ENCODE results near the gene MFSD6L.
A peak's percentile ranks its signal among the peaks of the same experiment; 100 is the strongest.

Gene MFSD6L, protein sequence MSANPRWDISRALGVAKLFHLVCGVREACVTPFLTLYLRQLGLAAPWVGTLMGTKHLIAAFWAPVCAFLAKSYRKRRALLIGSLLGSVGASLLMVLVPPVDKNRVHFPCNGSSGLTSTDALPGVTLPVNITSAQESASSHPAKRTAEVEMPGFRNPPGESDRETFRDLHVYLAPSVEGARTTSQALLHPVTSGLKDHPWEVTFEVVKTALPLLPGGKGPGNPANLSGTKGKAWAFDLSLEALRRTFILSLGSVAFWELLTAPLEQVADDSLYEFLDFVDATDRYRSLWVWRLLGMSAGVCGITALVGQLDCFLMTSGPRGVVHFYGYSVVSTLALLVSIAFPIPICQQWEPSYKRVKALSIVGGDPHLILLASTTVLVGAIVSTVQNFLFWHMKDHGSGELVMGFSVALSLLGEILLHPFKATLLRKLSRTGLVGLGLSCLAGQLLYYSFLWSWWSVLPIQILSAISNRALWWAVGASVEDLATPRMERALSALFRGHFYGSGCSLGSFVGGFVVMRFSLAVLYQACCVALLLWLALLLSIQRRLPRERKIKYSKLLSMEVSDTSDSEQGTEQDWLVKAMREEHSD

DNA sequence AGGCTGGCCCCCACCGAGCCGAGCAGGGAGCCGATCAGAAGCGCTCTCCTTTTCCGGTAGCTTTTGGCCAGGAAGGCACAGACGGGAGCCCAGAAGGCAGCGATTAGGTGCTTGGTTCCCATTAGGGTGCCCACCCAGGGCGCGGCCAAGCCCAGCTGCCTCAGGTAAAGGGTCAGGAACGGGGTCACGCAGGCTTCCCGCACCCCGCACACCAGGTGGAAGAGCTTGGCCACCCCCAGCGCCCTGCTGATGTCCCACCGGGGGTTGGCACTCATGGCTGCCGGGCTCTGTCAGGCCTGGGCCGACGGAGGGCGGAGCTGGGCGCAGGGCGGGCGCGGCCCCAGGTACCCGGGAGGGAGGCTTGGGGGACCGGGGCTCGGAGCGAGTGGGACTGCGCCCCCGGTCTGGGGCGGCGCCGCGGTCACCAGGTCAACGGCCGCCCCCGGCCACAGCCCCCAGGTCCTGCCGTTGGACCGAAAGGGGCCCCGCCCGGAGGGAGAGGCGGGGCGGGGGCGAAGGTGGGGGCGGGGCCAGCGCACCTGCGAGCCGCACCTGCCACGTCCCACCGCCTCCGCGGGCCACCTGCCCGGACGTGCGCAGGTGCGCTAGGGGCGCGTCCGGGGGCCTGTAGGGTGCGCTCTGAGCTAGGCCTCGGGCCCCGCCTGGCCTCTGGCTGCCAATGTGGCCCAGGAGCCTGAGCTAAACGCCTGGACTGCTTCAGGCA is at the start of gene MFSD6L:
Gene MFSD6L, minus strand, starts transcription at position 520 of the 724 bp plus-strand sequence. Its CDS starts 245 bp downstream, at position 275.
- no peak for DNase-seq (ENCODE audit: extremely low read depth in 1 of 2, low read depth in 1 of 2)

DNA sequence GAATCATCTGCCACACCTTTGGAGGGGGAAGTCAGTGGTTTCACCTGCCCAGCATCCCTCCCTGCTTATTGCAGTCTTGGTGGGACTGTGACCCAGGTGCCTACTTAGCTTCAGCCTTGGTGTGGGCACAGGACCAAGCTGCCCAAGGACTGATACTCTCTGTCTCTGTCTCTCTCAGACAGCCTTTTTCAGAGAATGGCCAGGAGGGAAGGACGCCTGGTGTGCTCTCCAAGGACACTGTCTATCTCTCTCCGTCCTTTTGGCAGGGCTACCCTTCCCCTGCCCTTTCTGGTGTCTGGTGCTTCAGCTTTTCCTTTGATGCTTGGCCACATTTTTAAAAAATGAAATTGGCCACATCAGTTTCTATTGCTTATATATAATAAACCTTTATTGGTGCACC is 48.7 kb upstream of the MFSD6L start:
- no peak for DNase-seq (ENCODE audit: extremely low read depth in 1 of 2, low read depth in 1 of 2)

DNA sequence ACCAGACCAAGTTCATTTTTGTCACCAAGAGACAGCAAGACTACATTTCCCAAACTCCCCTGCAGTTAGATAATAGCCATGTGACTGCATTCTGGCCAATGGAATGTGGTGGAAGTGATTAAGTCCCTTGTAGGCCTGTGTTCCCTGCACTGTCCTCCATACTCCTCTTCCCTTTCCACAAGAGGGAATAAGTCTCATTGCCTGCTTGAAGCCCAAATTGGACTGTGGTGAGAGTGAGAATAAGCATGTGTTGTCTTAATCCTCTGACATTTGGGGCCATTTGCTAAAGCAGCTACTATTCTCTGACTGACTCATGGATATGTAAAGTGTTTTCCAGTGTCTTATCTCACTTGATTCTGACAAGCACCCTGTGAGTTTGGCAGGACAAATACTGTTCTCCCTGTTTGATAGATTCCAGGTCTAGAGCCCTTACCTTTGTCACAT is 47.6 kb upstream of the MFSD6L start:
- DNase-seq (ENCODE audit: extremely low read depth in 1 of 2, low read depth in 1 of 2) = no peak

DNA sequence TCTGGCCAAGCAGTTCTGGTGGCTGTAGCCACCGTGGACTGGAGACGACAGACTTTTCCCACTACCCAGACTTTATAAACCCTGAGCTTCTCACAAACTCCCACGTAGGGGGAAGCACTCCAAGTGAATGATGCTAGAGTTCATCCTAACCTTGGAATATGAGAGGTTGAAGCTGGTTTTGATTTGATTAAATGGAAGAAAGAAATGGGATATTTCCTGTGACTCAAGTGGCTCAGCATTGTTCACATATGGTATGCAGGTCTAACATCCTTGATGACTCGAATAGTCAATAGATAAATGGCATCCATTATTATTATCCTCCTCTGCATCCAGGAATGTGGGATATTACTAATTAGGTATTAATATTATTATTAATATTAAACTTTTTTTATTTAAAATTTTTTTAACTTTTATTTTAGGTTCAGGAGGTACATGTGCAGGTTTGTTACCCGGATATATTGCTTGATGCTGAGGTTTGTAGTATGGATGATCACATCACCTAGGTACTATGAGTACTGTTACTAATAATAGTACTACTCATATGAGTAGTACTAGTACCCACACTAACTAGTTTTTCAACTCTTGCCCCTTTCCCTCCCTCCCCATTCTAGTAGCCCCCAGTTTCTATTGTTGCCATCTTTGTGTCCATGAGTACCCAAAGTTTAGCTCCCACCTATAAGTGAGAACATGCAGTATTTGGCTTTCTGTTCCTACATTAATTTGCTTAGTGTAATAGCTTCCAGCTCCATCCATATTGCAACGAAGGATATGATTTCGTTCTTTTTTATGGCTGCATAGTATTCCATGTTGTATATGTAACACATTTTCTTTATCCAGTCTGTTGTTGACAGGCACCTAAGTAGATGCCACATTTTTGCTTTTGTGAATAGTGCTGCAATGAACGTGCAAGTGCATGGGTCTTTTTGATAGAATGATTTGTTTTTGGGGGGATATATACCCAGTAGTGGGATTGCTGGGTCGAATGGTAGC is 45.4 kb upstream of the MFSD6L start:
- no peak for DNase-seq (ENCODE audit: extremely low read depth in 1 of 2, low read depth in 1 of 2)

DNA sequence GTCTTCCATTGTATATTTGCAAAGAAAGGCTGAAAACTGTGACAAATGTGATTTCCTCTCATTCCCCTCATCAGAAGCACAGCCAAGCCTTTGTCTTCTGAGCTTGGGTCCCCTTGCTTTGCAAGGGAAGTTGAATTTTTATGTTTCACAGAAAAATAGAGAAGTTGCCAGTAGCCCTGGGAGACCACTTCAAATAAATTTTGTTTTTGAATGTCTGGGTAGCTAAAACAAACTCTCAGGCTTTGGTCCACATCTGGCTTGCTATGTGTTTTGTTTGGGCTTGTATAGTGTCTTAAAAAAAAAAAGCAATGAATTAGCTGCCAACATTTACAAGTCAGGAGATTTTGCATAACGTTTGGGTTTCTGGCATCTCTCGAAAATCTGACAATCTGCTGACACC is 44.2 kb upstream of the MFSD6L start:
- no peak for DNase-seq (ENCODE audit: extremely low read depth in 1 of 2, low read depth in 1 of 2)

DNA sequence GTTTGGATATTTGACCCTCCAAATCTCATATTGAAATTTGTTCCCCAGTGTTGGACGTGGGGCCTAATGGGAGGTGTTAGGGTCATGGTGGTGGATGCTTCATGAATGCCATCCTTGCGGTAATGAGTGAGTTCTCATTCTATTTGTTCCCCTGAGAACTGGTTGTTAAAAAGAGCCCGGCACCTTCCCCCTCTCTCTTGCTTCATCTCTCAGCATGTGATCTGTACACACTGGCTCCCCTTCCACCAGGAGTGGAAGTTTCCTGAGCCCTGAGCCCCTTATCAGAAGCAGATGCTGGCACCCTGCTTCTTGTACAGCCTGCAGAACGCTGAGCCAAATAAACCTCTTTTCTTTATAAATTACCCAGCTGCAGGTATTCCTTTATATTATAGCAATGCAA is 42.7 kb upstream of the MFSD6L start:
- DNase-seq (ENCODE audit: extremely low read depth in 1 of 2, low read depth in 1 of 2) = no peak

DNA sequence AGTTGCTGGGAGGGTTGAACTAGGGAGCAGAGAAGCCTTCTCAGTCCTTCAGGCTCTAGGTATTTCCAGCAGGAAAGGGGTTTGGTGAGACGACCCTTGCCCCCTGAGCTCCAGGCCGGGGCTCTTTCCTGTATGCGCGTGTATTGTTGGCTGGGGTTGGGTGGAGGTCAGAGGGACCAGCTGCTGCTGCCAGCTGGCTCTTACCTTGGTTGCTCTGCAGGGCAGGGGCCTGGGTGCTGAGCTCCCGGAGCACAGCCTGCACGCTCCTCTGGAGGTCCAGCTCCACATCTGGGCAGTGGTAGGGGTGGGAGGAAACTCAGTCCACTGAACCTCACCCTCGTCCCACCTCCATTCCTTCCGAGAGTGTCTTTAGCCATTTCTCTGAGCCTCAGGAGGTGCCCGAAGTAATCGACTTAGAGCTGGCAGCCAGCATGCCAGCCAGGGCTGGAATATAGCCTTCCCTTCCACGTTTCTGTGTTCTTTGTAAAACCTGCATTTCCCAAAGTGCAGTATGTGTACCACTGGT is 40.3 kb upstream of the MFSD6L start:
- no peak for DNase-seq (ENCODE audit: extremely low read depth in 1 of 2, low read depth in 1 of 2)

DNA sequence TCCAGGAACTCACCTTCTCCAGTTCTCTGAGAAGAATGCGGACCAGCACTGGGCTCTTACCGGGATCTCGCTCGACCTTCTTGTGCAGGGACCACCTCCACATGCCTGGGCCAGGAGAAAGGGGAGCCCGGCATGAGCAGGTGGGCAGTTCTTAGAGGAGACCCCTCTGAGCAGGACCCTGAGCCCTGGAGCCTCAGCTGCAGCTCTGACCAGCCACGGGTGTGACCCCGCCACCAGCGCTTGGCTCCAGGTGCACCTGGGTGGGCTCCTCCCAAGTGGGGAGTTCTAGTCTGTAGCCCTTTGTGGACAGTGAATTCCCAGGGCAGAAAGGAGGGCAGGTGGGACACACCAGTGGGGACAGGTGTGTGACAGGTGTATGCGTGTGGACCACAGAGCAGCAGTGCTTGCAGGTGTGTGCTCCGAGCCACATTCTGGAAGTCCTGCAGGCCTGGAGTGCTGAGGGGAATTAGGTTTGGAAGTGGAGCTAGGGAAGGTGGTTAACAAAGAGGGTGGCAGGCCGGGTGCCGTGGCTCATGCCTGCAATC is 39.5 kb upstream of the MFSD6L start:
- no peak for DNase-seq (ENCODE audit: extremely low read depth in 1 of 2, low read depth in 1 of 2)

DNA sequence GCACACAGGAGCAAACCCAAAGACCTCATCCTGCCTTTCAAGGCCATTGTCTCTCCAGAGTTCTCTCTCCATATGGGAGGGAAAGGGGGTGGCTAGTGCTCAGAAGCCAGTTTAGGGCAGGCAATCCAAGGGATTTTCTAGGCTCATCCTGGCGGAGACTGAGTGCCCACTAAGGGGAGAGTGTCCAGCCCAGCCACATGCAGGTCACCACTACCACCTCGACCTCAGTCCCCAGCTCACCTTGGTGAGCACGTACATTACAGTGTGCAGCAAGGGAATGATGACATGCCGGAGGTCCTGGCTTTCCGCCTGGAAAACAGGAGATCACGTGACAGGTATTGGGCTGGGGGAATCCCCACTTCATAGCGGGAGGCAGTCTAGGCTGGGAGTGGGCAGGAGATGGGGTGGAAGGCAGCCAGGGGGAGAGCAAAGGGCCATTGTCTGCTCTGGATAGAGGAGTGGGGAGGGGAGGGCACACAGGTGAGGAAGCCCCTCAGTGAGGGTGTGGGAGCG is 38.5 kb upstream of the MFSD6L start:
- no peak for DNase-seq (ENCODE audit: extremely low read depth in 1 of 2, low read depth in 1 of 2)

DNA sequence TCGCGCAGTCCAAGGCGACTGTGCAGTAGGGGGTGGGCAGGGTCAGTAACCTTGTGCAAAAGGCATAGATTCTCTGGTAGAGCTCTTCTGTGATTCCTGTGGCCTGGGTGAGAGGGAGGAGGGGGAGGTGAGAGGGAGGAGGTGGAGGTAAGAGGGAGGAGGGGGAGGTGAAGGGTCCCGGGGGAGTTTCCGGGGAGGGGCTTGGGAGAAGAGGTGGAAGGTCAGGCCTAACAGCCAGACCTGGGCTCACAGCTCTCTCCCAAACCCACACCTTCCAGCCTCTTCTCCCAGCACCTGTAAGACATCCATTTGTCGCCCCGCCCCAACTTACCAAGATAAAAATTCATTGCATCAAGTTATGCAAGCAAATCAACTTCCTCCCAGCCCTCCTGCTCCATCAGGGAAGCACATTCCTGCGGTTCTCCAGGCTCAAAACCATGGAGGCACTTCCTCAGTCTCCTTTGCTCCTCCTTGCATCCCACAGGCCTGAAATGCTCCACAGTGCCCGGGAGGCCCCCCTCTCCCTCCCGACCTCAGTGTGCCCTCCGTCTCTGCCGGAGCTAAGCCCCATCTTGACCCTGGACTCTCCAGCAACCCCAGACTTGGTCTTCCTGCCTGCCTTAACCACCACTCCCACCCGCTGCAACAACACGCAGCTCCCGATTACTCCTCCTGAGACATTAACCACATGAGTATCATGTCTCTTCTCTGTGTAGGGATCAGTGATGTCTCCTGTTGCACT is 37.8 kb upstream of the MFSD6L start:
- DNase-seq (ENCODE audit: extremely low read depth in 1 of 2, low read depth in 1 of 2) = no peak

DNA sequence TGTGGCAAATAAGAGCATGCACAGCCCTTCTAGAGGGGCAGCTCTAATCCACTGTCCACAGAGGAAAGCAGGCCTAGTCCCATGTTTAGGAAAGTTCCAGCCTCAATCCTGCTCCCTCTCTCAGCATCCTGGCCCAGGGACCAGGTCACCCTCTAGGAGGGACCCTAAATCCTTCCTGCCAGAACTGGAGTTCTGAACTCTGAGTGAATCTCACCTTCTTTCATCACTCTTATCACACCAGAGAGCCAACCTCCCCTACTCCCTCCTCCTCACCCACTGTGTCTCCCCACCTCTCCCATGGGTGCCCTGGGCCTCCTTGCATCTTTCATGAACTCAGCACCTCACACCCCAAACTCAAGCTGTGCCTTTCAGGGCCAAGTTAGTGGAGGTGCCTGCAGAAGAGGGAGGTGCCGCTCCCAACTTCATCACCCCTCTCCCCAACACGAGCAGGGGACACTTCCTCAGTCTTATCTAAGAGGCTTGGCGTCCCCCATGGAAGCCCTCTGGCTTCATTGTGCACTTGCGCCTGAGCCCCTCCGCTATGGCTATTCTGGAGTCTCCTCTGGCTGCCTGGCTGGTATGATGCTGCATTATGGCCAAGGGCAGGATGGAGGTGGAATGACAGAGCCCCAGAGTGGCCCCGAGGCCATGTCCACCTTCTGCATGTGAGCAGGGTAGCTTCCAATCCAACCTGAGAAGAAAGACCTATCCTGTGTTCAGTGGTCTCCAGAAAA is 36.6 kb upstream of the MFSD6L start:
- DNase-seq (ENCODE audit: extremely low read depth in 1 of 2, low read depth in 1 of 2) = no peak

DNA sequence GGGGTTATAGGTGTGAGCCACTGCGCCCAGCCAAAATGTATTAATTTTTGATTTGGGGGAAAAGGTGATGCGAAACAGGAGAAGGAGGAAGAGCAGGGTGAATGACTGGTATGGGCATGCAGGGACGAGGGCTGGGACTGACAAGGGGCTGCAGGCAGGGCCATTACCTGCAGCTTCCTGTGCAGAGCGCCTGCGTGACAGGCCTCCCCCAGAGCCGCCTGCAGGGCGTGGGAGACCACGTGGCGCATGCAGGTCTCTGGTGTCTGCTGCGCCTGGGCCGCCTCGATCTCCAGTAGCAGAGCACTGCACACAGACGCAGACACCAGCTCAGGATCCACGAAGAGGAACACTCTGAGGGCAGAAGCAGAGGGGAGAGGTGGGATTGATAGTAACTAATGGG is 35.9 kb upstream of the MFSD6L start:
- DNase-seq (ENCODE audit: extremely low read depth in 1 of 2, low read depth in 1 of 2) = no peak

DNA sequence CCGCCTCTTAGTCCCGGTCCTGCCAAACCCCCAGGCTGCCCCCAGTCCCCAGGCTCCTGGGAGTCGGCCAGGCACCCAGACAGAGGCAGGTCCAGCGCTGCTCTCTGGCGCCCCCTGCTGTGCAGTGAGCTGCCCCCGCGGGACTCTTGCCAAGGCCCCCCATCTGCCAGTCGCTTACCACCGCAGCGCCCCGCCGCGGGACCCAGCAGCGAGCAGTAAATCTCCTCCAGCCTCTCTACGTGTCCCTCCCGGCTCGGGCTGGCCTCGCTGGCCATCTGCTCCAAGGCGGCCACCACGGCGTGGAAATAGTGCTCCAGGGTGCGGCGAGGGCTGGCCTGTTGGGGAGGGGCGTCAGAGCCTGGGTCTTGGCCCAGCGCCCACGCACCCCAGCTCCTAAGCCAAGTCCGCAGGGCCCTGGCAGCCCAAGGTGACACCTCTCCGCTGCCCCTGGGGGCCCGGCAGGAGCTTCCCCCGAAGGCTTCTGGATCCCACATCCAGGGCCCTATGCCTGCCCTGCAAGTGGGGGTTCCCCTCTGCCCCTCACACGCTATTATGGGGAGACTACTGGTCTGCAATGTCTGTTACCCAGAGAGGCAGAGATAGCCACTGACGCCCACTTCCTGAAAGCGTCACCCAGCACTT is 33.7 kb upstream of the MFSD6L start:
- peak in 1 of 2 donors; percentile 13 for DNase-seq (ENCODE audit: extremely low read depth in 1 of 2, low read depth in 1 of 2)

DNA sequence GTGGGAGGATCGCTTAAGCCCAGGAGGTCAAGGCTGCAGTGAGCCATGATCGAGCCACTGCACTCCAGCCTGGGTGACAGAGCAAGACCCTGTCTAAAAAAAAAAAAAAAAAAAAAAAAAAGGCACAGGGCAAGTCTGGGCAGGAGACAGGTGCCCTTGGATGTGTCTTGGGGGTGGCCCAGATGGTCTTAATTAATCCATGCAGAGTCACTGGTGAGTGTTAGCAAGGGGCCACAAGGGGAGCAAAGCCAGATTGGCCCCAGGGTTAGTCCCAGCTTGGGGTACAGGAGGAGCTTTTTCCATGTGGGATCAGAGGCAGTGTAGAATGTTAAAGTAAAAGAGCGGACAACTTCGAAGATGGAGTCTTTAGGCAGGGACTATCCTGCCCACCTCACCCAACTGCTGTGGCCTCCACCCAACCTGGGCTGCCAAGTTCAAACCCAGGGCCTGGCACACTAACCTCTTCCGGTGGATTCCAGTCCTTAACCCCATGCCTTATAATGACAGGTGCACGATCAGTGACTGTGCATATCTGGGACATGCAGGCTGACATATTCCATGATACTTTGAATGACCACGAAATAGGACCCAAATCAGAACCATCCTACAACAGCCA is 32.2 kb upstream of the MFSD6L start:
- no peak for DNase-seq (ENCODE audit: extremely low read depth in 1 of 2, low read depth in 1 of 2)

DNA sequence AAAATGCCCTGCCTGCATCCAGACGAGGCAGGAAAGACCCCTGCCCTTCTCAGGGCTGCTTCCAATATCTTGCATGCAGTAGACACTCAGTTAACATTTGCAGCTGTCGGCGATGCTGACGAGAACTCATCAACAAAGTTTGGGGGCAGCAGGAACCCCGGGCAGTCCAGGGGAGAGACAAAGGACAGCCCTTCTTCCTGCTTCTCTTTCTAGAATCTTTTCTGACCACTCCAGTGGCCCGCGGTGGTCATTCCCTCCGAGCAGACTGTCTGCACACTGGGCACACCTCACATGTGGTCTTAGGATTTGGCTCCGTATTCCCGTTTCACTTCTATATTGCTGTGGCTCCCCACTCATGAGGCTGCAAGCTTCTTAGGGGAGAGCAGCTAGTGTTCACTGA is 31.0 kb upstream of the MFSD6L start:
- no peak for DNase-seq (ENCODE audit: extremely low read depth in 1 of 2, low read depth in 1 of 2)

DNA sequence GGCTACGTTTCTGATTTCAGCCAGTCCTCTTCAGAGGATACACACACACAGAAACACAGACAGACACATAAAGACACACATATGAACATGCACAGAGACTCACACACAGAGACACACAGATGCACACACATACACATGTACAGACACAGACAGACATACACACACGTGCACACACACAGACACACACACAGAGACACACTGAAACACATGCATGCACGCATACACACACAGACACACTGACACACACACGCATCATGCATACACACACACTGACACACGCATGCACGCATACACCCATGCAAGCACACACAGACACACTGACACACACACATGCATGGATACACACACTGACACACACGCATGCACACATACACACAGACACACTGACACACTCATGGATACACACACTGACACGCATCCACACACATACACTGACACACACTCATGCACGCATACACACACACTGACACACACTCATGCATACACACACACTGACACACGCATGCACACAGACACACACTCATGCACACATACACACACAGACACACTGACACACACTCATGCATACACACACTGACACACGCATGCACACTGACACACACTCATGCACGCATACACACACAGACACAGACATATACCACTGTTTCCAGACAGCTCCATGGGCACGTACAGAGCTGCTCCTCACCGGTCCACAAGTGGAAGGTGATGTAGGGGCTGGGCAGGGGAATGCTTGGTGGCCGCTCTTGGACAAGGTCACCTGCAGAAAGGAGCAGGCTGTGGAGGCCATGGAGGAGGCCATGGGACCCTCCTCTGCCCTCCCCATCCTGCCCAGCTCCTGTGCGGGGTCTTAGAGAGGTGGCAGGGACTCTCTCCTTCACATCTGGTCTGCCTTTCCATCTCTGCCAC is 30.1 kb upstream of the MFSD6L start:
- no peak for DNase-seq (ENCODE audit: extremely low read depth in 1 of 2, low read depth in 1 of 2)

DNA sequence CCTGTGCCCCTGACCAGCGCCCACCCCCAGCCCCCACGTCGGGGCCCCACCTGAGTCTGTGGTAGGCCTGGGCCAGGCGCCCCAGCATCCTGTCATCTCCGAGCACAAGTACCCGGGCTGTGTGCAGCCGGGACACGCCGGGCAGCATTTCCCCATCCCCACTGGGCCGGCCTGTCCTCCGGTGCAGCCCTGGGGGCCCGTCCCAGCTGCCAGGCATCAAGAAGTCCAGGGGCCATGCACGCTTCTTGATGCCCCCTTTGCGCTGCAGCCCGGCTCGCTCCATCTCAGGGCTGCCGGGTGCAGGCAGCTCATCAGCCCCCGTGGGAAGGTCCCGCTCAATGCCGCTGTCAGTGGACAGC is 29.3 kb upstream of the MFSD6L start:
- no peak for DNase-seq (ENCODE audit: extremely low read depth in 1 of 2, low read depth in 1 of 2)

Data from stimulated activated CD8-positive, alpha-beta memory T cell treated with anti-CD3 and anti-CD28 coated beads, Interleukin-7, amount 100 ng/mL, for 48 hours (primary cell).